Natural killer cell (primary cell): ENCODE data around the gene BMP4. TPM values are rescaled to one million over a fixed set of nuclear protein-coding genes. Genes with fewer than 3 reads are reported as not detected.

Source experiments
- ATAC-seq, 3 donors: fragments of 150-1000 bp in 2 of 3; fragments of 200-7000 bp in 1 of 3; cut with Tn5 transposase; 1 replicate in 1 of 3; 2 replicates in 2 of 3; pipeline ENCODE4 v1.10.0; 2021; ENCODE audit warnings: mild to moderate bottlenecking in 2 of 3, moderate library complexity in 2 of 3
- DNase-seq, 2 donors: peaks; one replicate each; pipeline versions ENCODE4 v3.0.0 to v3.0.0-alpha.2; 2013 to 2021; ENCODE audit warnings: mixed read lengths in 1 of 2
- H3K27ac ChIP-seq: one replicate; pipeline ENCODE4 v1.5.1; 2013; ENCODE audit warnings: mild to moderate bottlenecking, low read length
- H3K27me3 ChIP-seq: one replicate; pipeline ENCODE4 v1.6.1; 2013; ENCODE audit warnings: low read length; ENCODE audit not compliant: control insufficient read depth, insufficient read depth
- H3K36me3 ChIP-seq: one replicate; pipeline ENCODE4 v1.6.1; 2013; ENCODE audit warnings: low read length; ENCODE audit not compliant: control insufficient read depth, insufficient read depth
- H3K4me1 ChIP-seq: one replicate; pipeline ENCODE4 v1.6.1; 2013; ENCODE audit warnings: low read length; ENCODE audit not compliant: control insufficient read depth, insufficient read depth
- H3K4me3 ChIP-seq: one replicate; pipeline ENCODE4 v1.5.1; 2013; ENCODE audit warnings: low read length
- H3K9me3 ChIP-seq: one replicate; pipeline ENCODE4 v1.6.1; 2013; ENCODE audit warnings: low read length; ENCODE audit not compliant: control insufficient read depth, insufficient read depth
- H3K27ac Mint-ChIP-seq, 2 donors: one replicate each; pipeline ENCODE4 v1.8.0; 2022; ENCODE audit warnings: mild to moderate bottlenecking in 2 of 2, mixed read lengths in 2 of 2, moderate library complexity in 1 of 2
- H3K27me3 Mint-ChIP-seq, 2 donors: one replicate each; pipeline ENCODE4 v1.8.0; 2022; ENCODE audit warnings: low read depth in 2 of 2, mixed read lengths in 2 of 2
- H3K36me3 Mint-ChIP-seq: one replicate; pipeline ENCODE4 v1.8.0; 2022; ENCODE audit warnings: mixed read lengths
- H3K4me1 Mint-ChIP-seq, 2 donors: one replicate each; pipeline ENCODE4 v1.8.0; 2022; ENCODE audit warnings: mixed read lengths in 2 of 2
- H3K4me3 Mint-ChIP-seq: one replicate; pipeline ENCODE4 v1.8.0; 2022; ENCODE audit warnings: mild to moderate bottlenecking, moderate library complexity, mixed read lengths
- H3K9me3 Mint-ChIP-seq, 2 donors: one replicate each; pipeline ENCODE4 v1.8.0; 2022; ENCODE audit warnings: mixed read lengths in 2 of 2
- WGBS: methylation state at CpG from one replicate; pipeline ENCODE4 v1.1.7; 2013; ENCODE audit warnings: missing lambda C conversion rate; ENCODE audit not compliant: insufficient coverage; 5-methylcytosine and 5-hydroxymethylcytosine counted together
- intact Hi-C: fragments of 100-400 bp; cut with micrococcal nuclease; formaldehyde crosslinking; loops from one replicate; pipeline ENCODE4 v1.14.2; 2022
- total RNA-seq, 4 donors: library from RNA; stranded (reverse); fragments of 120-200 nt in 1 of 4; gene quantifications; one replicate each; pipeline versions ENCODE4 v1.2.3 to v1.2.4, GENCODE V29; 2013 to 2022
- TF ChIP-seq, protein P1 (sequence below): fragments of 200-600 bp; IDR thresholded peaks from one replicate; pipeline ENCODE4 v1.8.0; 2022; ENCODE audit warnings: antibody characterized with exemption

The BMP4 gene
- total RNA-seq, 3 donors from 2014 or later (not counting 1 experiment from before 2014, with no cell fraction given): 0.45 TPM; not detected in 2

DNA sequence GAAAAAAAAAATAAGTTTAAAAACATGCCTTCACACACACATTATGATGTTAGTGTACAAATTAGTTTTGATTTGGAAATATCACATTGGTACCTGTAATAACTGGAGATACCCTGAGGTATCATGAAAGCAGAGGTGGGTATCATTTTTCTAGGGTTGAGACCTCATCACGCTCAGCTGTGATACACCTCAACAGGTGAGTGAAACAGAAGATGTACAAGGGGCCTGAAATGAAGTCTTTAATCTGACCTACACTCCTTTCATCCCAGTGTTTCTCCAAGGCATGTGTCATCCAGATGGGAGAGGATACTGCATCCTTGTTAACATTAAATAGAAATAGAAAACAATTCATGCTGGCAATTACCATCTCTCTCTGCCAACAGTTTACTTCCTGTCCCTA lies 7.4 kb downstream of the BMP4 start:
- Histone ChIP-seq H3K9me3 (no peaks in the 10 kb centered on the region), H3K4me3 (no peak overlapping the region), H3K36me3 (no peaks in the 10 kb centered on the region), H3K4me1 (peaks cover 5% of the 10 kb centered on the region), H3K27ac (no peak overlapping the region), H3K27me3 (peaks cover 22% of the 10 kb centered on the region)
- intact Hi-C loops: no loop called here
- H3K4me3 Mint-ChIP-seq: no peak overlapping the region
- H3K27ac Mint-ChIP-seq: no peak overlapping the region
- no peaks in the 10 kb centered on the region for H3K9me3 Mint-ChIP-seq
- H3K36me3 Mint-ChIP-seq: peaks cover 7% of the 10 kb centered on the region
- H3K27me3 Mint-ChIP-seq: peaks cover 36 to 45% of the 10 kb centered on the region in 2 donors
- DNase-seq (no peak), ATAC-seq (no peak)
- 92% methylated on average over 1 of the region's 1 CpG for WGBS
- TF ChIP-seq, protein P1, sequence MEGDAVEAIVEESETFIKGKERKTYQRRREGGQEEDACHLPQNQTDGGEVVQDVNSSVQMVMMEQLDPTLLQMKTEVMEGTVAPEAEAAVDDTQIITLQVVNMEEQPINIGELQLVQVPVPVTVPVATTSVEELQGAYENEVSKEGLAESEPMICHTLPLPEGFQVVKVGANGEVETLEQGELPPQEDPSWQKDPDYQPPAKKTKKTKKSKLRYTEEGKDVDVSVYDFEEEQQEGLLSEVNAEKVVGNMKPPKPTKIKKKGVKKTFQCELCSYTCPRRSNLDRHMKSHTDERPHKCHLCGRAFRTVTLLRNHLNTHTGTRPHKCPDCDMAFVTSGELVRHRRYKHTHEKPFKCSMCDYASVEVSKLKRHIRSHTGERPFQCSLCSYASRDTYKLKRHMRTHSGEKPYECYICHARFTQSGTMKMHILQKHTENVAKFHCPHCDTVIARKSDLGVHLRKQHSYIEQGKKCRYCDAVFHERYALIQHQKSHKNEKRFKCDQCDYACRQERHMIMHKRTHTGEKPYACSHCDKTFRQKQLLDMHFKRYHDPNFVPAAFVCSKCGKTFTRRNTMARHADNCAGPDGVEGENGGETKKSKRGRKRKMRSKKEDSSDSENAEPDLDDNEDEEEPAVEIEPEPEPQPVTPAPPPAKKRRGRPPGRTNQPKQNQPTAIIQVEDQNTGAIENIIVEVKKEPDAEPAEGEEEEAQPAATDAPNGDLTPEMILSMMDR: no peak
- H3K4me1 Mint-ChIP-seq: peaks cover 0 to 10% of the 10 kb centered on the region in 2 donors

DNA sequence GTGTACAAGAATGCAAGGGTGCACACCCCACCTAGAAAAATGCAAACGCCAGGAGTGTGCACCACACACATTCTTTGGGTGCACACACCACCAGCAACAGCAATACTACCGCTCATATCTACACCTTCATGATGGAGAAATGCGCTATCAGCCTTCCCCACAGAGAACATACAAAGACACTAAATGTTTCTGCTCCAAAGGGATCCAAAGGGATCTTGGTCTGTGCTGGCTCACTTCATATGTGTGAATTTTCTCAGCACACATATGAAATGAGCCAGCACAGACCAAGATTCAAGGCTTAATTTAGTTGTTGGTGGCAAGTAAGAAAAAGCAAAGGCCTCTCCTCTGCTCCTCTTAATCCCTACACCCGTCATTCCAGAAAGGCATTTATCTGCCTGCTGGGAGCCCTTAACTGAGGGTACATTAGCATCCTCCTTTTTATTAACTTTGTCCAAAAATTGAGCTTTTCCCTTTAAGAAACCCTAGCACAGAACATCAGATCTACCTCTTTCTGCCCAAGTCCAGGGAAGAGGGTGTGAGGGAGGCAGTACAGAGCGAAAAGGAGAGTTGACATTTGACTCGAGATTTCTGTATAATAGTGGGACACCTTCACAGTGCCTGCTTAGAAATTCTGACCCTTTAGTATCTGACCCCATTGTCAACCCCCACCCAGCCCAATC lies 8.3 kb downstream of the BMP4 start:
- DNase-seq: no peak
- Histone ChIP-seq H3K9me3 (no peaks in the 10 kb centered on the region), H3K27ac (no peak overlapping the region), H3K27me3 (peaks cover 20% of the 10 kb centered on the region), H3K36me3 (no peaks in the 10 kb centered on the region), H3K4me3 (no peak overlapping the region), H3K4me1 (no peaks in the 10 kb centered on the region)
- peaks cover 32 to 54% of the 10 kb centered on the region in 2 donors for H3K27me3 Mint-ChIP-seq
- no peak for ATAC-seq
- H3K9me3 Mint-ChIP-seq: no peaks in the 10 kb centered on the region
- TF ChIP-seq, protein P1: no peak
- no peak overlapping the region for H3K27ac Mint-ChIP-seq
- H3K4me3 Mint-ChIP-seq: no peak overlapping the region
- peaks cover 10% of the 10 kb centered on the region for H3K36me3 Mint-ChIP-seq
- intact Hi-C loops: no loop called here
- 66% methylated on average over 4 of the region's 6 CpGs for WGBS
- H3K4me1 Mint-ChIP-seq: peaks cover 0 to 5% of the 10 kb centered on the region in 2 donors

DNA sequence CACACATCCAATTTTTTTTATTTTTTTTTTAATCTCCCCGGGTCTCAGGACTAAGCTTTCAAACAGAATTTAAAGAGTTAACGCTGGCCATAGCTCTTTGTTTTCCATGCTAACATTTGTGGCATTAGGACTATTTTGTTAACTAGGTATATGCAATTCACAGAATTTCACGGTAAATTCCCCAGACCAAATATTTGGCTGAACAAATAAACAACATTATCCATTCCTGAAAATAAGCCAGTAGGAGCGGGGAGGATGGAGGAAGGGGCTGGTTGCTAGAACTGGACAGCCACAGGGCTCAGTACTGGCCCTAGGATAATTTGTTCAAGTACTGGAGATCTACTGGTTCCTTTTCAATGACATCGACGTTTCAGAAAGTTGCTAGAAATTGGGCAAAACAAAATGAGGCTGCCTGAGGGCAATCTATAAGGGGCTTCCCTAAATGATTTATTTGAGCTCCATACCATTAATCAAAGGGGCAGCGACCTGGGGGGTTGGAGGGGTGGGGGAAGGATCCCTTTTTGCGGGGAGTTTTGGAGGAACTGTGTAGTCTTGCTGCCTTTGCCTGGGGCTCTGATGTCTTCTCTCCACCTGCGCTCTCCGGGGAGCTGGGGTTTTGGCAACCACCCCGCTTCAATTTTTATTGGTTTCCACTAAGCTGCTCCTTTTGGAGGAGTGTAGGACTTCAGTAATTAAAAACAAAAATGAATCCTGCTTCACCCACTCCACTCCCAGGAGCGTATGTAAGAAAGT lies 9.0 kb downstream of the BMP4 start:
- peaks cover 26 to 50% of the 10 kb centered on the region in 2 donors for H3K27me3 Mint-ChIP-seq
- Histone ChIP-seq H3K4me3 (no peak overlapping the region), H3K27me3 (peaks cover 13% of the 10 kb centered on the region), H3K27ac (no peak overlapping the region), H3K9me3 (no peaks in the 10 kb centered on the region), H3K4me1 (no peaks in the 10 kb centered on the region), H3K36me3 (no peaks in the 10 kb centered on the region)
- intact Hi-C loops: no loop called here
- H3K36me3 Mint-ChIP-seq: peaks cover 11% of the 10 kb centered on the region
- no peak for ATAC-seq
- H3K4me1 Mint-ChIP-seq: no peaks in the 10 kb centered on the region
- no peaks in the 10 kb centered on the region for H3K9me3 Mint-ChIP-seq
- H3K27ac Mint-ChIP-seq: no peak overlapping the region
- H3K4me3 Mint-ChIP-seq: no peak overlapping the region
- no peak for DNase-seq
- TF ChIP-seq, protein P1: no peak
- 57% methylated on average over 10 of the region's 12 CpGs for WGBS
